Measurements from ENCODE around the gene AP5Z1.

AP5Z1 gene

DNA sequence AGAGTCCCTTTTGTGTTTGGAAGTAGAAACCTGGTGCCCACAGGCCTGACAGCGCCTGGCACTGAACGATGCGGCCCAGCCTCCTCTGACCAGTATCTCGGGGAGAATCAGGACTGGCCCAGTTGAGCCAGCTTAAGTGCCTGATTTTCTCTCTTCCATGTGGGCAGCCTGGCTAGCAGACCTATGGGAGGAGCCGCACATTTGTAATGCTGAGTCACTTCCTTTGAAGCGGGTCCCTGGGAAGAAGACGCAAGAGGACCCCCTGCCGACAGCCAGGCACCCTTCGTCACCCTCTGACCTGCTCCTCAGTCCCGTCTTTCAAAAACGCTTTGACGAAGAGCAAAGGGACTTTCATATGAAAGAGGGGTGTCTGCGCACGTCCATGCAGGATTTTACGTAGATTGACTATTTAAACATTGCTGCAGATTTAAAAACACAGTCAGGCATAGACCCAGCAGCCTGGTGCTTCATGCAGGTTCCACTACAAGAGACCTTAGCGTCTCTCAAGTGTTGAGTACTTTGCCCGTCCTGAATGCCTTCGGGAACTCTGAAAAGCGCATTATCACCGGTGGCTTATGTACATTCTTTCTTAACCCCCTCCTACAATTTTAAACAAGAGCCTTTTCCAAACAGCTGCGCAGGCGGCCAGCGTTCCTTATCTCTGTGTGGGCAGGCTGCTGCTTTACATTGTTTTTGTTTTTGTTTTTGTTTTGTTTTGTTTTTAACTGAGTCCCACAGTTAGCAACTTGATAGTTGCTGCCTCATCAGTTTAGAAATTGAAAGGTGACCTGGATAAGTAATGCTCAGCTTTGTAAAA is 36.5 kb upstream of the AP5Z1 start:
- H3K4me1 ChIP-seq (ENCODE audit: insufficient read depth, low read length) = peaks cover 14% of the 10 kb centered on the region
- no peak overlapping the region for H2AFZ ChIP-seq (ENCODE audit: low read depth, low read length)
- H3K9me3 ChIP-seq (ENCODE audit: low read length) = no peaks in the 10 kb centered on the region
- H3K27me3 ChIP-seq (ENCODE audit: insufficient read depth, low read length) = no peaks in the 10 kb centered on the region
- no peak overlapping the region for H3K4me3 ChIP-seq (ENCODE audit: low read length)
- peaks cover 19% of the 10 kb centered on the region for H3K36me3 ChIP-seq (ENCODE audit: insufficient read depth, low read length)

- Histone ChIP-seq H3K36me3 (ENCODE audit: insufficient read depth, low read length) (peaks cover 18% of the 10 kb centered on the region), H2AFZ (ENCODE audit: low read depth, low read length) (no peak overlapping the region), H3K4me3 (ENCODE audit: low read length) (no peak overlapping the region), H3K9me3 (ENCODE audit: low read length) (no peaks in the 10 kb centered on the region), H3K4me1 (ENCODE audit: insufficient read depth, low read length) (peaks cover 20% of the 10 kb centered on the region), H3K27me3 (ENCODE audit: insufficient read depth, low read length) (no peaks in the 10 kb centered on the region)
Measured at GRCh38 chr7:4739528-4739992, 35.9 kb upstream of the AP5Z1 start.

GRCh38 chr7:4740796-4741195 is 34.6 kb upstream of the AP5Z1 start:
- Histone ChIP-seq H3K36me3 (ENCODE audit: insufficient read depth, low read length) (peaks cover 19% of the 10 kb centered on the region), H3K4me3 (ENCODE audit: low read length) (no peak overlapping the region), H3K27me3 (ENCODE audit: insufficient read depth, low read length) (no peaks in the 10 kb centered on the region), H3K4me1 (ENCODE audit: insufficient read depth, low read length) (peaks cover 30% of the 10 kb centered on the region), H2AFZ (ENCODE audit: low read depth, low read length) (no peak overlapping the region), H3K9me3 (ENCODE audit: low read length) (no peaks in the 10 kb centered on the region)

DNA sequence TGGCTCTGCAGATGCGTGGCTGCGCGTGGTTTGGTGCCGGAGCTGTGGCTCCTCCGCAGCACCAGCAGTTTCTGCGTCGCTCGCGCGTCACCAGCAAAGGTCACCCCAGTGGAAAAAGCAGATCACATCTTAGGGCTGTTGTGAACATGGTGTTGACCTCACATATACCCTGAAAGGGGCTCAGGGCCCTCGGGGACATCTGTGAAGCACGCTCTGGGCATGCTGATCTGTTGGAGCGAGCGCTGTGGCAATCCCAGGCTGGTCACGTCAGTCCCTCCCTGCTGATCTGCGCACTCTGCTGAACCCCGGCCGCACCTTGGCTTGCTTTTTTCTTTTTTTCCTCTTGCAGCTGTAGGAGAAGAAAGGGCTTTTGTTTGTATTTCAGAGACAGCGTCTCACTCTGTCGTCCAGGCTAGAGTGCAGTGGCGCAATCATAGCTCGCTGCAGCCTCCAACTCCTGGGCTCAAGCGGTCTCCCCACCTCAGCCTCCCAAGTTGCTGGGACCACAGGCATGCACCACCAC is 33.3 kb upstream of the AP5Z1 start:
- Histone ChIP-seq H2AFZ (ENCODE audit: low read depth, low read length) (no peak overlapping the region), H3K4me1 (ENCODE audit: insufficient read depth, low read length) (peaks cover 34% of the 10 kb centered on the region), H3K27me3 (ENCODE audit: insufficient read depth, low read length) (no peaks in the 10 kb centered on the region), H3K9me3 (ENCODE audit: low read length) (no peaks in the 10 kb centered on the region), H3K4me3 (ENCODE audit: low read length) (no peak overlapping the region), H3K36me3 (ENCODE audit: insufficient read depth, low read length) (peaks cover 29% of the 10 kb centered on the region)

DNA sequence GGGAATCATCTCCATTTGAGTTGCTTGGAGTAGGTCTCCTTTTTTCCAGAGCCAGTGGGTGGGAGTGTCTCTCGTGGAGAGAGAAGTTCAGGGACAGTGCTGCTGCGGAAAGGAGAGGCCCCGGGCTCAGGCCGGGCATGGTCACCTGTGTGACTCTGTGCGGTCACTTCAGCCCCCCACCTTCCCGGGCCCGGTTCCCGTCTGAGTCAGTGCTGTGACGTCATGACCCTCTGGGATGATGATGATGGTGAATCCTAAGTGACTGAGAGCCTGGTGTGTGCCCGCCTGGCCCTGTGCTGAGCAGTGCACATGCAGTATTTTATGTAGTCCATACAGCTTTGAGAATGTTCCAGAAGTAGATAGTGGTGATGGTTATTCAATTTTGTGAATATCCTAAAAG is 32.6 kb upstream of the AP5Z1 start:
- Histone ChIP-seq H3K9me3 (ENCODE audit: low read length) (no peaks in the 10 kb centered on the region), H3K4me1 (ENCODE audit: insufficient read depth, low read length) (peaks cover 34% of the 10 kb centered on the region), H3K4me3 (ENCODE audit: low read length) (no peak overlapping the region), H2AFZ (ENCODE audit: low read depth, low read length) (no peak overlapping the region), H3K36me3 (ENCODE audit: insufficient read depth, low read length) (peaks cover 37% of the 10 kb centered on the region), H3K27me3 (ENCODE audit: insufficient read depth, low read length) (no peaks in the 10 kb centered on the region)

DNA sequence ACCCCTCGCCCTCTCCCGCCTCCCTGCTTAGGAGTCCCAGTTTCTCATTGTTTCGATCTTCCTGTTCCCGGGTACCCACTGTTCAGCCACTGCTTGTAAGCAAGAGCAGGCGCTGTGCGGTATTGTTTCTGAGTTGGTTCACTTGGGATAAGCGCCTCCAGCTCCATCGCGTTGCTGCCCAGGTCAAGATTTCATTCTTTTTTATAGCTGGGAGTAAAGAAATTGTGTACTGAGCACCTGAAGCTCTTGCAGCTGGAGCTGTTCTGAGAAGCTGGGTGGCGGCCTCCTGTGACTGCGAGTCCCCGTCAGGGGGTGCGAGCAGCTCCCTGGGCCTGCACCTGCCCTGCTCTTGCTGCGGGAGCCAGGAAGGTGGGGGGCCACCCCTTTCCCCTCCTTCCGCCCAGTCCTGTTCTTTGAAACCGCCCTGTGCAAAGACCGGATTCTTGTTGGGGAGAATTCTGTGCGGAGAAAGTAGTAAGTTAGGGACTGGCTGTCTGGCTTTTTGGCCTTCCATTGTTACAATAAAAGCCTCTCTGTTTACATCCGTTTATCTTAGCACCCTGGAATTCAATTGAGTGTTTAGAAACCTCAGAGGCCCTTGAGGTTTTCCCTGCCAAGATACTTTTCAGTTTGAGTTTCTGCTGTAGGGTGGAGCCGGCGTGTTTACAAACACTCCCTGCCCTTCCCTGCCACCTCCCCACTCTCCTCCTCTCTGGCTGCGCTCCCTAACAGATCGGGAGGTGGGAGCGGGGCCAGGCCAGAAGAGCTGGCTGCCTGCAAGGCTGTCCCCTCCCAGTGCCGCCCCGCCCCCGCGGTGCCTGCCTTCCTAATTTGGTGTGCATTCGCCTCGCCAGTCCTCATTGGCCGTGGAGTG is 30.8 kb upstream of the AP5Z1 start:
- peak overlapping the region; percentile 14 for H3K4me3 ChIP-seq (ENCODE audit: low read length)
- H3K36me3 ChIP-seq (ENCODE audit: insufficient read depth, low read length) = peaks cover 47% of the 10 kb centered on the region
- no peak overlapping the region for H2AFZ ChIP-seq (ENCODE audit: low read depth, low read length)
- peaks cover 22% of the 10 kb centered on the region for H3K4me1 ChIP-seq (ENCODE audit: insufficient read depth, low read length)
- no peaks in the 10 kb centered on the region for H3K27me3 ChIP-seq (ENCODE audit: insufficient read depth, low read length)
- H3K9me3 ChIP-seq (ENCODE audit: low read length) = no peaks in the 10 kb centered on the region

- Histone ChIP-seq H3K4me1 (ENCODE audit: insufficient read depth, low read length) (peaks cover 22% of the 10 kb centered on the region), H3K9me3 (ENCODE audit: low read length) (peaks cover 2% of the 10 kb centered on the region), H2AFZ (ENCODE audit: low read depth, low read length) (no peak overlapping the region), H3K36me3 (ENCODE audit: insufficient read depth, low read length) (peaks cover 54% of the 10 kb centered on the region), H3K4me3 (ENCODE audit: low read length) (no peak overlapping the region), H3K27me3 (ENCODE audit: insufficient read depth, low read length) (no peaks in the 10 kb centered on the region)
Measured at GRCh38 chr7:4745265-4745919, 30.0 kb upstream of the AP5Z1 start.

- Histone ChIP-seq H3K27me3 (ENCODE audit: insufficient read depth, low read length) (no peaks in the 10 kb centered on the region), H3K9me3 (ENCODE audit: low read length) (peaks cover 2% of the 10 kb centered on the region), H3K4me3 (ENCODE audit: low read length) (no peak overlapping the region), H3K36me3 (ENCODE audit: insufficient read depth, low read length) (peaks cover 51% of the 10 kb centered on the region), H2AFZ (ENCODE audit: low read depth, low read length) (no peak overlapping the region), H3K4me1 (ENCODE audit: insufficient read depth, low read length) (peaks cover 22% of the 10 kb centered on the region)
Measured at GRCh38 chr7:4745971-4746919, 29.2 kb upstream of the AP5Z1 start.

DNA sequence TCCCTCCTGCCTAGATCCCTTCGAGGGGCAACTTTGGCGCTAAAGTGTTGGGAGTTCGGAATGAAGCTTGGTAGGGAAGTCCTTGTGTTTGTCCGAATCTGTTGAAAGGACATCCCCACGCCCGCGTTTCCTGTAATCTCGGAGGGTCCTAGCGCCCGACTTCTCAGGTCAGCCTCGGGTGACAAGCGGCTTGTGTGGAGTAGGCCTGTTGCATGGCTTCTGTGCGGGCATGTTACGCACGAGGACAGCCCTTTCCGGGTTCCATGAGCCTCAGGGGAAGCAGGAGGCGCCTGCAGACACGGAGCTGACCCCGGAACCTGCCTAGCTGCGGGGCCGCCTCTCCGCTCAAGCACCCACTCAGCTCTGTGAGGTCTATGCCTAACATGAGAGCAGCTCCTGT is 28.4 kb upstream of the AP5Z1 start:
- peaks cover 46% of the 10 kb centered on the region for H3K36me3 ChIP-seq (ENCODE audit: insufficient read depth, low read length)
- peaks cover 22% of the 10 kb centered on the region for H3K4me1 ChIP-seq (ENCODE audit: insufficient read depth, low read length)
- peaks cover 2% of the 10 kb centered on the region for H3K9me3 ChIP-seq (ENCODE audit: low read length)
- no peak overlapping the region for H2AFZ ChIP-seq (ENCODE audit: low read depth, low read length)
- no peaks in the 10 kb centered on the region for H3K27me3 ChIP-seq (ENCODE audit: insufficient read depth, low read length)
- H3K4me3 ChIP-seq (ENCODE audit: low read length) = no peak overlapping the region

DNA sequence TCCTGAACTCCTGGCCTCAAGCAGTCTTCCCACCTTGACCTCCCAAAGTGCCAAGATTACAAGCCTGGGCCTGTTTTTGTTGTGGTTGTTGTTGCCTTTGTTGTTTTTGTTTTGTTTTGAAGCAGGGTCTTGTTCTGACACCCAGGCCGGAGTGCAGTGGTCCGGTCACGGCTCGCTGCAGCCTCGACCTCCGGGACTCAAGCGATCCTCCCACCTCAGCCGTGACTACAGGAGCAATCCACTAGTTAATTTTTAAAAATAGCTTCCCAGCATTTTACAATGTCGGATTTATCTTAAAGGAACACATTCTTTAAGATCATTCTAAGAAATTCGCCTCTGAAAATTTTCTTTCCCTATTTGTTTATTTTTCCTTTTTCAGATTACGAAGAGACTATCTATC is 27.7 kb upstream of the AP5Z1 start:
- H3K36me3 ChIP-seq (ENCODE audit: insufficient read depth, low read length) = peaks cover 38% of the 10 kb centered on the region
- H3K4me3 ChIP-seq (ENCODE audit: low read length) = no peak overlapping the region
- H3K9me3 ChIP-seq (ENCODE audit: low read length) = peaks cover 2% of the 10 kb centered on the region
- no peak overlapping the region for H2AFZ ChIP-seq (ENCODE audit: low read depth, low read length)
- H3K4me1 ChIP-seq (ENCODE audit: insufficient read depth, low read length) = peaks cover 22% of the 10 kb centered on the region
- H3K27me3 ChIP-seq (ENCODE audit: insufficient read depth, low read length) = no peaks in the 10 kb centered on the region

DNA sequence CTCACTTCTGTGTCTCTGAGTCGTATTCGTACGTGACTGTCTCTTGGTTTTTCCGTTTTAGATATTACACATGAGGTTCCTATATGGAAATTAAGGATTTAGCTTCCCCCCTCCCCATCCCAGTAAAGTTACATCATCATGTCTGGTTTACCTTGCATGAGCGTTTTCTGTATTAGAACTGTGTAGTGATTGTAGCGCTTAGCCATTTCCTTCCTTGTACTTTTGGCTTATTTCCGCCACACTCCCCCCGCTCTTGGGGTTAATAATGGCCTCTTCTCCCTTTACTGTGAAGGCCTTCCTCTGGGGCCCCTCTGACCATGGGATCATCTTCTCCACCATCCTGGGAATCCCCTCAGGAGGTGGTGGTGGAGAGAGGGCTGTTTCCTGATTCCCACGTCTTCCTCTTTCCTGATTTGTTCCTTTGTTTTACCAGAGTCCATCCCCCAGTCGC is 27.2 kb upstream of the AP5Z1 start:
- Histone ChIP-seq H2AFZ (ENCODE audit: low read depth, low read length) (no peak overlapping the region), H3K4me1 (ENCODE audit: insufficient read depth, low read length) (peaks cover 22% of the 10 kb centered on the region), H3K9me3 (ENCODE audit: low read length) (peaks cover 2% of the 10 kb centered on the region), H3K4me3 (ENCODE audit: low read length) (no peak overlapping the region), H3K36me3 (ENCODE audit: insufficient read depth, low read length) (peaks cover 36% of the 10 kb centered on the region), H3K27me3 (ENCODE audit: insufficient read depth, low read length) (no peaks in the 10 kb centered on the region)

DNA sequence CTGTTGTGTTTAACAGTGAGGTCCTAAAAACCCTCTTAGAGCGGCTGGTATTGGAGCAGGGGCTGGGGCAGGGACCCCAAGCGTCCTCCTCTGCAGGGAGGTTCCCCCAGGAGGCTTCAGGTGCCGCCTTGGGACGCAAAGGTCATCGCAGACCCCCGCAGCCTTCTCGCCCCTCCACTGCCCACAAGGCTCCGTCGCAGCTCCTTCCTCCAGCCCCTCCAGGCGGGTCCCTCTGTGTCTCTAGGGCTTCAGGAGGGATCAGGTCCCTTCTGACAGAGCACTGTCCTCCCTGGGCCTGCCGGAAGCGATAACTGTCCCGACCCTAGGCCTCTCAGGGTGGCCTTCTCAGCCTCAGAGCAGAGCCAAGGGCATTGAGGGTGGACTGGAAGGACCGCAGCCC is 26.1 kb upstream of the AP5Z1 start:
- Histone ChIP-seq H3K27me3 (ENCODE audit: insufficient read depth, low read length) (no peaks in the 10 kb centered on the region), H3K4me1 (ENCODE audit: insufficient read depth, low read length) (peaks cover 16% of the 10 kb centered on the region), H3K4me3 (ENCODE audit: low read length) (no peak overlapping the region), H3K9me3 (ENCODE audit: low read length) (peaks cover 2% of the 10 kb centered on the region), H2AFZ (ENCODE audit: low read depth, low read length) (no peak overlapping the region), H3K36me3 (ENCODE audit: insufficient read depth, low read length) (peaks cover 40% of the 10 kb centered on the region)

Data from neuron (in vitro differentiated cells).